ENCODE data around the gene TICRR. TPM values are rescaled to one million over a fixed set of nuclear protein-coding genes. Genes with fewer than 3 reads are reported as not detected.
A peak's percentile ranks its signal among the peaks of the same experiment; 100 is the strongest.

Gene TICRR
- total RNA-seq, 1 experiment from 2014 or later = 20.5 TPM

GRCh38 chr15:89664441-89665350, 89.4 kb downstream of the TICRR start:
- CTCF ChIA-PET = no interaction called here
- in situ Hi-C loops (cut with HindIII; ENCODE audit: low pct_unique_long_range_greater_than_20kb, low sequenced_read_pairs) = no loop called here

More at GRCh38 chr15:89664441-89665350, 89.4 kb downstream of the TICRR start:
- intact Hi-C loops (cut with micrococcal nuclease; ENCODE audit: unreplicated experiment) = no loop called here
- Histone ChIP-seq H3K4me1 (ENCODE audit: control insufficient read depth, insufficient read depth, low read length) (peaks cover 12% of the 10 kb centered on the region), H3K27me3 (ENCODE audit: control insufficient read depth, insufficient read depth, low read length) (no peaks in the 10 kb centered on the region; the same call in 1 of the 2 replicates), H3K27ac (ENCODE audit: low read length) (peak overlapping the region; percentile 63), H3K36me3 (ENCODE audit: control insufficient read depth, insufficient read depth, low read length) (no peaks in the 10 kb centered on the region), H3K4me3 (ENCODE audit: low read depth in 2 of 2, low read length in 2 of 2) (peak overlapping the region; percentile 45 to 51), H3K9me3 (ENCODE audit: control insufficient read depth, insufficient read depth, low read depth, low read length) (no peaks in the 10 kb centered on the region)
- no TSS peak for BruUV-seq (replicated peaks)
- DNase-seq (ENCODE audit: low read depth, low spot score) (no peak), ATAC-seq (no peak)
- TF ChIP-seq SIN3A (IDR thresholded peaks at IDR 0.05; ENCODE audit: borderline replicate concordance, insufficient read depth, low read depth, low read length) = no peak
- no peak for TF ChIP-seq REST (IDR thresholded peaks at IDR 0.05; ENCODE audit: insufficient read depth in 1 of 2, low read depth in 2 of 2, low read length in 1 of 2)
- TF ChIP-seq TCF7L2 (IDR thresholded peaks at IDR 0.05; ENCODE audit: low read depth, low read length) = no peak
- no peak for TF ChIP-seq CTCF (IDR thresholded peaks at IDR 0.05)
- TF ChIP-seq POLR2AphosphoS5 (IDR thresholded peaks at IDR 0.05; ENCODE audit: low read depth, low read length) = no peak
- POLR2A ChIA-PET = no interaction called here
